H1 (cell line): Measurements from ENCODE around the gene OR52M1. TPM values are rescaled to one million over a fixed set of nuclear protein-coding genes. Genes with fewer than 3 reads are reported as not detected.

Experiments
- CTCF ChIA-PET: fragments of 300-600 bp; sonication (Branson Sonifier 250); formaldehyde crosslinking; loops from one replicate; lab custom pipeline; 2021; ENCODE audit not compliant: partially characterized antibody; lab: Charles Lee
- POLR2A ChIA-PET: fragments of 300-600 bp; sonication (Branson Sonifier 250); formaldehyde crosslinking; loops from one replicate; lab custom pipeline; 2021; ENCODE audit warnings: inconsistent platforms; ENCODE audit not compliant: partially characterized antibody; lab: Charles Lee
- DNase-seq, 2 experiments: peaks; one replicate each; pipeline versions ENCODE4 v3.0.0 to v3.0.0-alpha.2; 2010 to 2022; ENCODE audit warnings: low spot score in 2 of 2, low read depth in 1 of 2, mixed read lengths in 1 of 2
- FAIRE-seq: peaks from 2 replicates; lab custom pipeline; 2011; peaks lifted over from hg19 to GRCh38; lab: Jason Lieb, UNC
- H2AFZ ChIP-seq: 2 replicates; pipeline ENCODE4 v1.8.1; 2012; ENCODE audit warnings: low read length, inconsistent platforms
- H2AK5ac ChIP-seq: 2 replicates; pipeline ENCODE4 v1.6.1; 2013; ENCODE audit warnings: low read depth, low read length
- H2BK120ac ChIP-seq: replicated peaks from 2 replicates; pipeline ENCODE3; 2013; ENCODE audit warnings: low read depth, low read length, inconsistent platforms
- H2BK12ac ChIP-seq: 2 replicates; pipeline ENCODE4 v1.6.1; 2013; ENCODE audit warnings: low read depth, low read length
- H2BK15ac ChIP-seq: 2 replicates; pipeline ENCODE4 v1.6.1; 2013; ENCODE audit warnings: low read length
- H2BK20ac ChIP-seq: 2 replicates; pipeline ENCODE4 v1.6.1; 2013; ENCODE audit warnings: low read length
- H2BK5ac ChIP-seq: 2 replicates; pipeline ENCODE4 v1.6.1; 2013; ENCODE audit warnings: low read depth, low read length
- H3K14ac ChIP-seq: 2 replicates; pipeline ENCODE4 v1.6.1; 2013; ENCODE audit warnings: inconsistent platforms; ENCODE audit not compliant: insufficient read length
- H3K18ac ChIP-seq: 2 replicates; pipeline ENCODE4 v1.6.1; 2013; ENCODE audit warnings: low read length; ENCODE audit errors: extremely low read depth
- H3K23ac ChIP-seq: 2 replicates; pipeline ENCODE4 v1.6.1; 2013; ENCODE audit warnings: inconsistent platforms; ENCODE audit not compliant: insufficient read length
- H3K23me2 ChIP-seq: 2 replicates; pipeline ENCODE4 v1.6.1; 2013; ENCODE audit warnings: low read depth, low read length
- H3K27ac ChIP-seq: 2 replicates; pipeline ENCODE4 v1.6.1; 2011; ENCODE audit warnings: low read depth, low read length, inconsistent platforms
- H3K27me3 ChIP-seq, 4 experiments: replicated peaks in 1 of 4; 1 replicate in 1 of 4; 2 replicates in 3 of 4; pipeline versions ENCODE4 v1.6.1 to v1.8.1; 2011 to 2013; ENCODE audit warnings: low read length in 3 of 4, mild to moderate bottlenecking in 3 of 4, inconsistent platforms in 2 of 4, mixed read lengths in 2 of 4, moderate library complexity in 1 of 4; ENCODE audit not compliant: control insufficient read depth in 3 of 4, insufficient read depth in 3 of 4; ENCODE audit errors: extremely low read depth in 1 of 4
- H3K36me3 ChIP-seq, 4 experiments: 2 replicates each; pipeline versions ENCODE4 v1.6.1 to v1.8.1; 2011 to 2013; ENCODE audit warnings: mild to moderate bottlenecking in 4 of 4, low read length in 3 of 4, moderate library complexity in 2 of 4, control low read depth in 1 of 4, inconsistent platforms in 1 of 4; ENCODE audit not compliant: insufficient read depth in 4 of 4, control insufficient read depth in 2 of 4
- H3K4ac ChIP-seq: replicated peaks from 2 replicates; pipeline ENCODE3; 2013; ENCODE audit warnings: low read length, low read depth, mixed read lengths, inconsistent platforms; ENCODE audit not compliant: insufficient read length
- H3K4me1 ChIP-seq, 4 experiments: replicated peaks in 1 of 4; 1 replicate in 1 of 4; 2 replicates in 3 of 4; pipeline versions ENCODE4 v1.6.1 to v1.8.1; 2011 to 2013; ENCODE audit warnings: low read length in 3 of 4, inconsistent platforms in 2 of 4, mixed read lengths in 1 of 4; ENCODE audit not compliant: insufficient read depth in 4 of 4, control insufficient read depth in 3 of 4
- H3K4me2 ChIP-seq, 2 experiments: 2 replicates each; pipeline versions ENCODE4 v1.6.1 to v1.8.1; 2011 to 2013; ENCODE audit warnings: low read depth in 2 of 2, low read length in 2 of 2, control low read depth in 1 of 2, inconsistent platforms in 1 of 2, mild to moderate bottlenecking in 1 of 2; ENCODE audit not compliant: insufficient read depth in 1 of 2
- H3K4me3 ChIP-seq, 4 experiments: fragments of 200-600, 300-600 bp in 1 of 4; sonication (generic), shearing (Covaris generic), sonication (Bioruptor Twin) in 1 of 4; 2 replicates each; pipeline versions ENCODE4 v1.5.1 to v1.8.1; 2011 to 2016; ENCODE audit warnings: low read length in 4 of 4, low read depth in 3 of 4, control low read depth in 2 of 4, inconsistent platforms in 2 of 4, mild to moderate bottlenecking in 2 of 4, mixed read lengths in 1 of 4, moderate library complexity in 1 of 4; ENCODE audit not compliant: insufficient read depth in 2 of 4; ENCODE audit errors: extremely low read depth in 1 of 4
- H3K56ac ChIP-seq: replicated peaks from 2 replicates; pipeline ENCODE3; 2013; ENCODE audit warnings: low read depth, mild to moderate bottlenecking, mixed read lengths, low read length, inconsistent platforms; ENCODE audit not compliant: insufficient read length
- H3K79me1 ChIP-seq: 2 replicates; pipeline ENCODE4 v1.6.1; 2013; ENCODE audit warnings: low read depth, low read length, control low read depth
- H3K79me2 ChIP-seq, 2 experiments: 2 replicates each; pipeline versions ENCODE4 v1.6.1 to v1.8.1; 2012 to 2013; ENCODE audit warnings: low read length in 2 of 2, mild to moderate bottlenecking in 2 of 2, inconsistent platforms in 1 of 2; ENCODE audit not compliant: insufficient read depth in 2 of 2, control insufficient read depth in 1 of 2
- H3K9ac ChIP-seq, 4 experiments: replicated peaks in 1 of 4; 1 replicate in 1 of 4; 2 replicates in 3 of 4; pipeline versions ENCODE4 v1.6.1 to v1.8.1; 2011 to 2013; ENCODE audit warnings: low read depth in 3 of 4, low read length in 3 of 4, control low read depth in 2 of 4, mild to moderate bottlenecking in 2 of 4, moderate library complexity in 2 of 4, inconsistent platforms in 1 of 4; ENCODE audit errors: extremely low read depth in 1 of 4
- H3K9me3 ChIP-seq, 2 experiments: 2 replicates each; pipeline versions ENCODE4 v1.6.1 to v1.8.1; 2012 to 2013; ENCODE audit warnings: mild to moderate bottlenecking in 2 of 2, moderate library complexity in 2 of 2, control low read depth in 1 of 2, inconsistent platforms in 1 of 2, low read depth in 1 of 2, low read length in 1 of 2, mixed read lengths in 1 of 2; ENCODE audit not compliant: insufficient read depth in 2 of 2
- H4K20me1 ChIP-seq, 2 experiments: replicated peaks in 1 of 2; 2 replicates each; pipeline versions ENCODE3 to v1.8.1; 2011 to 2013; ENCODE audit warnings: inconsistent platforms in 2 of 2, low read length in 2 of 2, mild to moderate bottlenecking in 1 of 2; ENCODE audit not compliant: insufficient read depth in 2 of 2, control insufficient read depth in 1 of 2
- H4K5ac ChIP-seq: 2 replicates; pipeline ENCODE4 v1.6.1; 2013; ENCODE audit warnings: low read length, low read depth, mixed read lengths, inconsistent platforms; ENCODE audit not compliant: insufficient read length
- H4K8ac ChIP-seq: 2 replicates; pipeline ENCODE4 v1.8.0; 2013; ENCODE audit warnings: mild to moderate bottlenecking, moderate library complexity, low read length, inconsistent platforms; ENCODE audit not compliant: insufficient read depth; ENCODE audit errors: extremely low read depth
- H4K91ac ChIP-seq: replicated peaks from 2 replicates; pipeline ENCODE3; 2013; ENCODE audit warnings: low read length, mixed read lengths, inconsistent platforms; ENCODE audit not compliant: insufficient read length
- ASH2L ChIP-seq: fragments of 200-600, 300-600 bp; sonication (generic); IDR thresholded peaks from one replicate; pipeline ENCODE4 v1.7.1; 2017; ENCODE audit warnings: low read length
- RBBP5 ChIP-seq: IDR thresholded peaks from 2 replicates; pipeline ENCODE4 v1.7.1; 2012; ENCODE audit warnings: low read depth, mild to moderate bottlenecking, inconsistent platforms, low read length, moderate library complexity, borderline replicate concordance
- RNF2 ChIP-seq: fragments of 200-900, 300-1000 bp; sonication (generic); IDR thresholded peaks from 2 replicates; pipeline ENCODE4 v1.7.1; 2016; ENCODE audit warnings: borderline replicate concordance, low read depth, mild to moderate bottlenecking, antibody characterized with exemption, low read length; ENCODE audit not compliant: poor library complexity, severe bottlenecking; ENCODE audit errors: missing control alignments
- SP1 ChIP-seq: IDR thresholded peaks from 2 replicates; pipeline ENCODE4 v1.6.1; 2011; ENCODE audit warnings: low read depth, low read length
- WGBS, 2 experiments: shearing (Covaris generic) in 1 of 2; methylation state at CpG; one replicate each; pipeline versions ENCODE4 v1.1.6 to v1.1.7; 2013 to 2015; ENCODE audit warnings: low lambda C conversion rate in 2 of 2, mixed read lengths in 2 of 2, inconsistent platforms in 1 of 2, low coverage in 1 of 2, missing lambda C conversion rate in 1 of 2; ENCODE audit not compliant: insufficient replicate concordance in 2 of 2, insufficient coverage in 1 of 2, insufficient read length in 1 of 2; ENCODE audit errors: extremely low coverage in 1 of 2, missing lambda C conversion rate in 1 of 2; 5-methylcytosine and 5-hydroxymethylcytosine counted together
- polyA plus RNA-seq, 7 experiments: library from polyadenylated mRNA; depleted of rRNA in 3 of 7; stranded (reverse) in 5 of 7; unstranded in 2 of 7; fragments of >200 nt in 5 of 7; fragments of 200-250 nt in 2 of 7; gene quantifications; 1 replicate in 5 of 7; 2 replicates in 1 of 7; 4 replicates in 1 of 7; pipeline versions ENCODE4 v1.2.1 to v1.2.3, GENCODE V29; 2011 to 2013; ENCODE audit warnings: missing spikeins in 2 of 7, mixed read lengths in 2 of 7
- total RNA-seq: library from RNA; stranded (reverse); fragmentation: NEBNext Ultra II Directional; extraction: Animal tissue kit (Norgen Biotek cat#: 25700); gene quantifications from 2 replicates; pipeline ENCODE4 v1.2.1, GENCODE V29; 2021

OR52M1 gene
- total and polyA plus RNA-seq, 2 of the 8 experiments (the other 6 are each of a cell fraction or from before 2014, with no cell fraction given), result not detected

DNA sequence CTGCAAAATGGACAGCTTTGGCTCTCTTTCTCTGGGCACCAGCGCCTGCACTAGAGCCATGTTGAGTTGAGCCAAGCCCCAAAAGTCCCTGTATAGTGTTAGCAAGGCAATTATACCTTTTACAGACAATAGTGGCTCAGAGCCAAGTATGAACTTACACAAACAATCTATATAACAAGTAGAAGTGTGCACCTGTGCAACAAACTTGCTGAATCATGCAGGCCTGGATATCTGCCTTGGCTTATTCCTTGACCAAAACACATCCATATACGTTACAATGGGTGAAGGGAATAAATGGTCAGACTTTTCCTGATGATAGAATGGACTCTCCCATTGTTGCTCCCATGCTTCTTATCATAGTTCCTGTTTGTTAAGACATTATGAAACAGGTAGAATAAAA lies 32.8 kb downstream of the OR52M1 start:
- Histone ChIP-seq H3K27ac (no peak overlapping the region), H3K4me3 (no peak overlapping the region), H3K23ac (no peak overlapping the region), H2BK120ac (no peak overlapping the region), H4K5ac (no peak overlapping the region), H2BK15ac (no peak overlapping the region), H3K27me3 (no peaks in the 10 kb centered on the region), H3K36me3 (no peaks in the 10 kb centered on the region), H2BK12ac (no peak overlapping the region), H3K18ac (no peak overlapping the region), H4K91ac (no peak overlapping the region), H3K56ac (no peak overlapping the region), H3K4me1 (no peaks in the 10 kb centered on the region; a peak in 1 of 7 replicates), H3K14ac (no peak overlapping the region), H3K79me1 (no peaks in the 10 kb centered on the region), H2AK5ac (no peak overlapping the region), H4K20me1 (no peaks in the 10 kb centered on the region), H3K9me3 (no peaks in the 10 kb centered on the region), H2BK20ac (no peak overlapping the region), H3K9ac (no peak overlapping the region), H4K8ac (no peak overlapping the region), H2BK5ac (no peak overlapping the region), H3K4ac (no peak overlapping the region), H3K23me2 (no peaks in the 10 kb centered on the region), H3K79me2 (no peaks in the 10 kb centered on the region), H3K4me2 (no peak overlapping the region), H2AFZ (no peak overlapping the region)
- TF ChIP-seq RBBP5, result no peak
- no peak for TF ChIP-seq SP1
- no peak for TF ChIP-seq RNF2
- no peak for TF ChIP-seq ASH2L
- CTCF ChIA-PET, result interaction anchor here (0.8 to 5.3 kb wide), 3 partner anchors 8 to 248 kb away, joined by 3 to 20 read pairs (median 3); no protein-coding TSS in a partner anchor
- FAIRE-seq, result no peak
- no peak for DNase-seq
- 95% methylated on average over 2 of the region's 2 CpGs; no CpG with 5 or more reads in 1 of the 2 experiments for WGBS, 2 experiments
- POLR2A ChIA-PET, result no interaction called here
